ENCODE results near the gene SRRM2. TPM values are rescaled to one million over a fixed set of nuclear protein-coding genes. Genes with fewer than 3 reads are reported as not detected.

SRRM2 gene
- total RNA-seq, 1 donor, result 96.3 TPM

DNA sequence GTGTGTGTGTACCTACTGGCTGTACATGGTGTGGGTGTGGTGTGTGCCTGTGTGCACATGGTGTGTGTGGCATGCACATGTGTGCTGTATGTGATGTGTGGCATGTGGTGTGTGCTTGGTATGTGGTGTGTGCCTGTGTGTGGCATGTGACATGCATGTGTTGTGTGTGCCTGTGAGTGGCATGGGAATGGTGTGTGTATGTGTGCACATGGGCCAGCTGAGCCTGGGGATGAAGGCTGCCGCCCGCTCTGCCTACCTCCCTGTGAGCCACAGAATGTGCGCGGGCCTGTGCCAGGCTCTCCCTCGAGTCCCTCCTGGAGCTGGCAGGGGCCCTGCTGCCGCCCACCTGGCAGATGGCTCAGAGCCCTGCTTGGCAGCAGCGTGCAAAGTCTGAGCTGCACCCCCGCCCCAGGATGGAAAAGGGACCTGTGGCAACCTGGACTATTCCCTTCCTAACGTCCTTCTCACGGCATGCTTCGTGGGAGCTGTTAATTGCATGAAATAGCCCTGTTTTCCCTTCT is 41.7 kb upstream of the SRRM2 start:
- no peak overlapping the region for H3K4me3 ChIP-seq (ENCODE audit: low read depth, low read length)
- no peak for DNase-seq (ENCODE audit: low read depth)
- TF ChIP-seq, protein P1, sequence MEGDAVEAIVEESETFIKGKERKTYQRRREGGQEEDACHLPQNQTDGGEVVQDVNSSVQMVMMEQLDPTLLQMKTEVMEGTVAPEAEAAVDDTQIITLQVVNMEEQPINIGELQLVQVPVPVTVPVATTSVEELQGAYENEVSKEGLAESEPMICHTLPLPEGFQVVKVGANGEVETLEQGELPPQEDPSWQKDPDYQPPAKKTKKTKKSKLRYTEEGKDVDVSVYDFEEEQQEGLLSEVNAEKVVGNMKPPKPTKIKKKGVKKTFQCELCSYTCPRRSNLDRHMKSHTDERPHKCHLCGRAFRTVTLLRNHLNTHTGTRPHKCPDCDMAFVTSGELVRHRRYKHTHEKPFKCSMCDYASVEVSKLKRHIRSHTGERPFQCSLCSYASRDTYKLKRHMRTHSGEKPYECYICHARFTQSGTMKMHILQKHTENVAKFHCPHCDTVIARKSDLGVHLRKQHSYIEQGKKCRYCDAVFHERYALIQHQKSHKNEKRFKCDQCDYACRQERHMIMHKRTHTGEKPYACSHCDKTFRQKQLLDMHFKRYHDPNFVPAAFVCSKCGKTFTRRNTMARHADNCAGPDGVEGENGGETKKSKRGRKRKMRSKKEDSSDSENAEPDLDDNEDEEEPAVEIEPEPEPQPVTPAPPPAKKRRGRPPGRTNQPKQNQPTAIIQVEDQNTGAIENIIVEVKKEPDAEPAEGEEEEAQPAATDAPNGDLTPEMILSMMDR (IDR thresholded peaks at IDR 0.05; ENCODE audit: insufficient read depth, low read length), result no peak

DNA sequence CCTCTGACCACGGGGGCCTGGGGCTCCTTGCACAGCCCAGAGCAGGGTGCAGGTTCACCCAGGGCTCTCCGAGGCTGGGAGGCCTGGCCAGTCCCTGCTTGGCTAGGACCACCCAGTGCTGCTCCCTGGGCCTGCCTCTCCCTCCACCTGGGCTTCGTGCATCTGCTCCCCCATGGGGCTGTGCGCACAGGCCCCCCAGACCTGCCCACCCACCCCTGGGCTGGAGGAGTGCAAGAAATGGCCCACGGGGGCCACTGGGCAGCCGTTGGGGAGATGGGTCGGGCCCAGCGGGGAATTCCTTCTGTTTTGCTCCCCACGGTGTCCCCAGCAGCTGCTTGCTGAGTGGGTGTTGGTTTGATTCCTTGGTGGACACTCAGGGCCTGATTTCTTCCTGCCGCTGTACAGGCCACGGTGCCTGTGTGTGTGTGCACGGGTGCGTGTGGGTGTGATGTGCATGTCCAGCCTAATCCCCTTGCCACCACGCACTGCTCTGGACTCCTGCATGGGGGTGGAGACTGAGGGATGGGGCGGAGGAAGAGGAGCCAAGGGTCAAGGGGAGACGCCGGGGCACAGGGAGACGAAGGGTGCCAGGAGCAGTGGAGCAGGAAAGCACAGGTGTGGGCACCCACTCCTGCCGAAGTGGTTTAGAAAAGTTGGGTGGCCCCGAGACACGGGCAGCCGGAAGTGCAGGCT is 40.9 kb upstream of the SRRM2 start:
- no peak for DNase-seq (ENCODE audit: low read depth)
- H3K4me3 ChIP-seq (ENCODE audit: low read depth, low read length), result no peak overlapping the region
- TF ChIP-seq, protein P1 (IDR thresholded peaks at IDR 0.05; ENCODE audit: insufficient read depth, low read length), result no peak

DNA sequence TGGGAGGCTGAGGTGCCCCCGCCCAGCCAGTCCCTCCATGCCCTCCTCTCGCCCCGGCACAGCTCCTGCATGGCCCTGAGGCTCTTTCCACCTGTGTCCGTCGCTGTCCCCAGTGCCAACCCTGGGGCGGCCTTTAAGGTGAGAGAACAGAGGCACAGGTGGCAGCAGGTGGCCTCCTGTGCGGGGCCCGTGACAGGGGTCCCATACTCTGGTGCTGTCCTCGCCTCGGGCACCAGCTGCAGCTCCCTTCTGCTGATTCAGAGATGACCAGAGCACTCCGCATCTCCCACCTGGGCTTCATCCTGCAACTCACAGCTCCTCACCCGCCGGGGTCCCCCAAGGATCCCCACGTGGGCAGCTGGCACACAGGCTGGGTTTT is 40.4 kb upstream of the SRRM2 start:
- TF ChIP-seq, protein P1 (IDR thresholded peaks at IDR 0.05; ENCODE audit: insufficient read depth, low read length), result no peak
- DNase-seq (ENCODE audit: low read depth), result no peak
- no peak overlapping the region for H3K4me3 ChIP-seq (ENCODE audit: low read depth, low read length)

DNA sequence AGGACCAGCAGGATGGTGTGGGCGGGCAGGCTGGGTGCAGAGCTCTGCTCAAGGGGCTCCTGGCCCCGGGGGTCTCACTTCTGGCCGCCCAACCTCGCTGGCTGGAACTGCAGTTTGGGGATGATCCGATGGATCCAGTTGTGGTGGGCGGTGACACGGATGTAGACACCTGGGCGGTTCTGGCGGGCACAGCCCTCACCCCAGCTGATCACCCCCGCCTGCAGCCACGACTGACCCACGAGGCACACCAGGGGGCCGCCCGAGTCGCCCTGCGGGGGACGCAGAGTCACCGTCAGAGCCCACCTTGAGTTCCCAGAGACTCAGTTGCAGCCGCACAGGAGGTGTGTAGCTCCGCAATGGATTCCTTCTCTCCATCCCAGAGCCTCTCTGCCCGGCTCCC is 39.9 kb upstream of the SRRM2 start:
- H3K4me3 ChIP-seq (ENCODE audit: low read depth, low read length), result no peak overlapping the region
- TF ChIP-seq, protein P1 (IDR thresholded peaks at IDR 0.05; ENCODE audit: insufficient read depth, low read length), result no peak
- DNase-seq (ENCODE audit: low read depth), result no peak

GRCh38 chr16:2713523-2713922 is 38.9 kb upstream of the SRRM2 start:
- TF ChIP-seq, protein P1 (IDR thresholded peaks at IDR 0.05; ENCODE audit: insufficient read depth, low read length), result no peak
- no peak for DNase-seq (ENCODE audit: low read depth)
- no peak overlapping the region for H3K4me3 ChIP-seq (ENCODE audit: low read depth, low read length)

GRCh38 chr16:2713985-2714774 is 38.3 kb upstream of the SRRM2 start:
- DNase-seq (ENCODE audit: low read depth), result no peak
- TF ChIP-seq, protein P1 (IDR thresholded peaks at IDR 0.05; ENCODE audit: insufficient read depth, low read length), result no peak
- H3K4me3 ChIP-seq (ENCODE audit: low read depth, low read length), result no peak overlapping the region
